Upper lobe of left lung (tissue), 4 donors: Measurements from ENCODE around the gene CIBAR2.

Source experiments
- CTCF ChIP-seq, 6 experiments: fragments of 450-650 bp in 4 of 6; fragments of 200-600 bp in 2 of 6; sonication (generic) in 2 of 6; IDR thresholded peaks; one replicate each; pipeline ENCODE4 v1.5.1; 2016 to 2019; ENCODE audit warnings: antibody characterized with exemption in 6 of 6
- EP300 ChIP-seq, 4 donors: sonication (generic); formaldehyde crosslinking; IDR thresholded peaks; one replicate each; pipeline ENCODE4 v1.5.1; 2017; ENCODE audit warnings: antibody characterized with exemption in 4 of 4, control low read depth in 2 of 4
- POLR2A ChIP-seq, 4 donors: fragments of 450-650 bp; IDR thresholded peaks; one replicate each; pipeline ENCODE4 v1.5.1; 2016 to 2017; ENCODE audit warnings: antibody characterized with exemption in 4 of 4, mild to moderate bottlenecking in 2 of 4
- POLR2AphosphoS5 ChIP-seq, 2 donors: sonication (generic); formaldehyde crosslinking; IDR thresholded peaks; one replicate each; pipeline ENCODE4 v1.5.1; 2017; ENCODE audit warnings: antibody characterized with exemption in 2 of 2

- TF ChIP-seq CTCF (IDR thresholded peaks at IDR 0.05) = no peak
- no peak for TF ChIP-seq POLR2A (IDR thresholded peaks at IDR 0.05)
- TF ChIP-seq POLR2AphosphoS5 (IDR thresholded peaks at IDR 0.05) = no peak
- no peak for TF ChIP-seq EP300 (IDR thresholded peaks at IDR 0.05)
These were observed 14.6 kb upstream of the CIBAR2 start for GRCh38 chr16:85126705-85127378.
